Psoas muscle (tissue), 8 donors: Measurements from ENCODE around the gene ATP5IF1. TPM values are rescaled to one million over a fixed set of nuclear protein-coding genes. Genes with fewer than 3 reads are reported as not detected.
A peak's percentile ranks its signal among the peaks of the same experiment; 100 is the strongest.

ENCODE experiments used
- ATAC-seq, 4 donors: fragments of 200-7000 bp; cut with Tn5 transposase; one replicate each; pipeline ENCODE4 v1.9.1; 2020; ENCODE audit warnings: moderate library complexity in 3 of 4, mild to moderate bottlenecking in 2 of 4
- DNase-seq, 2 donors: peaks; one replicate each; pipeline ENCODE4 v3.0.0-alpha.2; 2020
- H3K27ac ChIP-seq: fragments of 200-600 bp; one replicate; pipeline ENCODE4 v1.8.0; 2022
- H3K27me3 ChIP-seq, 3 donors: fragments of 200-600 bp in 1 of 3; one replicate each; pipeline versions ENCODE4 v1.6.1 to v1.8.0; 2013 to 2022; ENCODE audit warnings: low read length in 2 of 3, mild to moderate bottlenecking in 2 of 3, moderate library complexity in 1 of 3; ENCODE audit not compliant: insufficient read depth in 3 of 3
- H3K36me3 ChIP-seq, 2 donors: fragments of 200-600 bp in 1 of 2; one replicate each; pipeline versions ENCODE4 v1.6.1 to v1.8.0; 2013 to 2022; ENCODE audit warnings: low read depth in 1 of 2, mild to moderate bottlenecking in 1 of 2, moderate library complexity in 1 of 2; ENCODE audit not compliant: insufficient read depth in 1 of 2
- H3K4me1 ChIP-seq: fragments of 200-600 bp; one replicate; pipeline ENCODE4 v1.8.0; 2022
- H3K4me3 ChIP-seq: fragments of 200-600 bp; one replicate; pipeline ENCODE4 v1.8.0; 2022; ENCODE audit warnings: mild to moderate bottlenecking
- H3K9me3 ChIP-seq: fragments of 200-600 bp; one replicate; pipeline ENCODE4 v1.8.0; 2022
- WGBS, 3 donors: extraction: QIAGEN DNeasy Blood & Tissue Kit; methylation state at CpG; one replicate each; pipeline versions ENCODE4 v1.1.6 to v1.1.7; 2013; 5-methylcytosine and 5-hydroxymethylcytosine counted together
- intact Hi-C, 2 donors: fragments of 100-400 bp; cut with DNase I; formaldehyde crosslinking; loops; one replicate each; pipeline versions ENCODE4 v1.11.0 to v1.14.2; 2022
- polyA plus RNA-seq, 3 donors: library from polyadenylated mRNA; stranded (reverse); fragments of 200-250 nt; gene quantifications; one replicate each; pipeline ENCODE4 v1.2.3, GENCODE V29; 2013
- total RNA-seq, 4 donors: library from RNA; stranded (reverse); fragmentation: NEBNext Ultra II Directional in 2 of 4; extraction: Animal tissue kit (Norgen Biotek cat#: 25700) in 2 of 4; gene quantifications; one replicate each; pipeline versions ENCODE4 v1.2.1 to v1.2.4, GENCODE V29; 2021 to 2023
- TF ChIP-seq, protein P1 (sequence below): fragments of 200-600 bp; IDR thresholded peaks from one replicate; pipeline ENCODE4 v1.8.0; 2022; ENCODE audit warnings: antibody characterized with exemption
- donor health status: healthy with polysubstance abuse.
- donor health status: DM: no; HTN: no; CAD: no; lungs with moderate emphysema.
- donor health status: Bipolar disorder and iron deficiency.
- donor health status: healthy.
- donor health status: DM: yes; HTN: yes; CAD: no.
- donor health status: DM: no; HTN: no; CAD: no.
- donor health status: DM: no; HTN: no; CAD: no.
- donor health status: DM: yes; HTN: yes; CAD: no.

The ATP5IF1 gene
- total and polyA plus RNA-seq, 7 donors, result 124 to 332 (median 219) TPM

DNA sequence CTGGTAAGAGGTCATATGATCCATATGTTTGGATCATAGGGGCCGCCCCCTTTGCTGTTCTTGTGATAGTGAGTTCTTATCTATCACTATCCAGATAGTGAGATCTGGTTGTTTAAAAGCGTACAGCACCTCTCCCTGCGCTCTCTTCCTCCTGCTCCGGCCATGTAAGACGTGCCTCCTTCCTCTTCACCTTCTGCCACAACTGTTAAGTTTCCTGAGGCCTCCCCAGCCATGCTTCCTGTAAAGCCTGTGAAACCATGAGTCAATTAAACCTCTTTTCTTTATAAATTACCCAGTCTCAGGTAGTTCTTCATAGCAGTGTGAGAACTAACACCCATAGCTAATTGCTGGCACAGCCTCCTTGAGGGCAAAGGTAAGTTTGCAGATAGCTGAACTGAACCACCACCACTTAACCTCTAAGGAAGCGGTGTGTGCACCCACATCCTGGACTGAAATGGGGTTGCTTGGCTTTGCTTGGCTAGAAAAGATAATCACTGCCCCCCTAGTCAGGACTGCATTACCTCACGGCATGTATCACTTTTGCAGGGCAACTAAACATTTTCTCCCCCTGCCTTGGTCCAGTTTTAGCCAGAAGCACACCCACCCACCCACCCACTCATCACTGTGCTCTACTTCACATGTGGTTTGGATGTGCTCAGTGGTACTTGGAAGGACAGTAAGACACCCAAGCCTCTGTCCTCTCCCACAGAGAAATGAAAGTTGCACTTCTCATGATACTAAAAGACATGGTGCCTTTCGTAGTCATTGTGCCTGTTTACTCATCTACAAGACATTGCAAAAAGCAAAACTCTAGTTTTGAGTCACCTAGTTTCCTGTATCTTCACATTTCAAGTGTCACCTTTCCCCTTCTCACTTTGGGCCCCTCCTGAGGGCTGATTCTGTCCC lies 36.3 kb upstream of the ATP5IF1 start:
- no peaks in the 10 kb centered on the region for H3K9me3 ChIP-seq
- no peaks in the 10 kb centered on the region for H3K4me1 ChIP-seq
- no peaks in the 10 kb centered on the region for H3K27me3 ChIP-seq
- no peak overlapping the region for H3K27ac ChIP-seq
- intact Hi-C loops, result no loop called here
- DNase-seq, result no peak
- no peak overlapping the region for H3K4me3 ChIP-seq
- no peak for ATAC-seq
- 89 to 99% (median 91%) methylated on average over 8 of the region's 8 CpGs for WGBS, 3 donors
- peaks cover 14 to 68% of the 10 kb centered on the region in 2 donors for H3K36me3 ChIP-seq
- TF ChIP-seq, protein P1, sequence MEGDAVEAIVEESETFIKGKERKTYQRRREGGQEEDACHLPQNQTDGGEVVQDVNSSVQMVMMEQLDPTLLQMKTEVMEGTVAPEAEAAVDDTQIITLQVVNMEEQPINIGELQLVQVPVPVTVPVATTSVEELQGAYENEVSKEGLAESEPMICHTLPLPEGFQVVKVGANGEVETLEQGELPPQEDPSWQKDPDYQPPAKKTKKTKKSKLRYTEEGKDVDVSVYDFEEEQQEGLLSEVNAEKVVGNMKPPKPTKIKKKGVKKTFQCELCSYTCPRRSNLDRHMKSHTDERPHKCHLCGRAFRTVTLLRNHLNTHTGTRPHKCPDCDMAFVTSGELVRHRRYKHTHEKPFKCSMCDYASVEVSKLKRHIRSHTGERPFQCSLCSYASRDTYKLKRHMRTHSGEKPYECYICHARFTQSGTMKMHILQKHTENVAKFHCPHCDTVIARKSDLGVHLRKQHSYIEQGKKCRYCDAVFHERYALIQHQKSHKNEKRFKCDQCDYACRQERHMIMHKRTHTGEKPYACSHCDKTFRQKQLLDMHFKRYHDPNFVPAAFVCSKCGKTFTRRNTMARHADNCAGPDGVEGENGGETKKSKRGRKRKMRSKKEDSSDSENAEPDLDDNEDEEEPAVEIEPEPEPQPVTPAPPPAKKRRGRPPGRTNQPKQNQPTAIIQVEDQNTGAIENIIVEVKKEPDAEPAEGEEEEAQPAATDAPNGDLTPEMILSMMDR, result no peak

GRCh38 chr1:28200234-28200873 lies 35.6 kb upstream of the ATP5IF1 start:
- DNase-seq (no peak), ATAC-seq (no peak)
- WGBS, 3 donors, result 92 to 97% (median 93%) methylated on average over 6 of the region's 6 CpGs
- Histone ChIP-seq H3K27ac (no peak overlapping the region), H3K4me1 (no peaks in the 10 kb centered on the region), H3K9me3 (no peaks in the 10 kb centered on the region), H3K36me3 (peaks cover 14 to 76% of the 10 kb centered on the region in 2 donors), H3K4me3 (no peak overlapping the region), H3K27me3 (no peaks in the 10 kb centered on the region)
- intact Hi-C loops, result no loop called here
- TF ChIP-seq, protein P1, result no peak

- WGBS, 3 donors, result 71 to 86% (median 85%) methylated on average over 4 of the region's 4 CpGs
- intact Hi-C loops, result no loop called here
- H3K4me3 ChIP-seq, result no peak overlapping the region
- H3K9me3 ChIP-seq, result no peaks in the 10 kb centered on the region
- no peaks in the 10 kb centered on the region for H3K27me3 ChIP-seq
- H3K36me3 ChIP-seq, result peaks cover 19 to 98% of the 10 kb centered on the region in 2 donors
- DNase-seq (no peak), ATAC-seq (no peak)
- peaks cover 12% of the 10 kb centered on the region for H3K4me1 ChIP-seq
- H3K27ac ChIP-seq, result no peak overlapping the region
- TF ChIP-seq, protein P1, result no peak
Observed at GRCh38 chr1:28205243-28205642, 30.7 kb upstream of the ATP5IF1 start.

- intact Hi-C loops, result loop anchor here (2.0 kb wide), 1 partner anchor 118 kb away; no protein-coding TSS in a partner anchor
- Histone ChIP-seq H3K4me3 (no peak overlapping the region), H3K4me1 (peaks cover 22% of the 10 kb centered on the region), H3K36me3 (peaks cover 11 to 88% of the 10 kb centered on the region in 2 donors), H3K9me3 (no peaks in the 10 kb centered on the region), H3K27me3 (no peaks in the 10 kb centered on the region), H3K27ac (peak overlapping the region; percentile 62)
- 45% methylated on average over 4 of the region's 4 CpGs for WGBS, 3 donors
- TF ChIP-seq, protein P1, result peak; percentile 68
- peak; percentile 83 to 90 (median 83) for ATAC-seq
- peak; percentile 37 to 59 for DNase-seq
Observed at GRCh38 chr1:28208818-28209441, 27.0 kb upstream of the ATP5IF1 start.
